Activated B cell treated with CpG ODN at 0.5 μM for 24 hours (primary cell): ENCODE data around the gene FTH1. TPM values are rescaled to one million over a fixed set of nuclear protein-coding genes. Genes with fewer than 3 reads are reported as not detected.

Experiments
- ATAC-seq: fragments of 200-7000 bp; cut with Tn5 transposase; one replicate; pipeline ENCODE4 v1.10.0; 2021; ENCODE audit warnings: low read depth, mild to moderate bottlenecking, moderate library complexity
- CTCF ChIA-PET: fragments of 350-600 bp; sonication (Branson Sonifier 250); formaldehyde crosslinking; loops from one replicate; lab custom pipeline; 2021; ENCODE audit warnings: antibody characterized with exemption; lab: Charles Lee
- POLR2A ChIA-PET: fragments of 350-600 bp; sonication (Branson Sonifier 250); formaldehyde crosslinking; loops from one replicate; lab custom pipeline; 2021; ENCODE audit warnings: antibody characterized with exemption; lab: Charles Lee
- DNase-seq: peaks from one replicate; pipeline ENCODE4 v3.0.0; 2022
- H3K27ac Mint-ChIP-seq: one replicate; pipeline ENCODE4 v1.8.0; 2020; ENCODE audit warnings: mixed read lengths
- H3K27me3 Mint-ChIP-seq: one replicate; pipeline ENCODE4 v1.8.0; 2021; ENCODE audit warnings: mixed read lengths
- H3K36me3 Mint-ChIP-seq: one replicate; pipeline ENCODE4 v1.8.0; 2021; ENCODE audit warnings: low read depth, mixed read lengths
- H3K4me1 Mint-ChIP-seq: one replicate; pipeline ENCODE4 v1.8.0; 2021; ENCODE audit warnings: mixed read lengths
- H3K4me3 Mint-ChIP-seq: one replicate; pipeline ENCODE4 v1.8.0; 2020; ENCODE audit warnings: mild to moderate bottlenecking, mixed read lengths
- H3K9me3 Mint-ChIP-seq: one replicate; pipeline ENCODE4 v1.8.0; 2020; ENCODE audit warnings: mixed read lengths
- CTCF ChIP-seq: fragments of 200-600 bp; IDR thresholded peaks from one replicate; pipeline ENCODE4 v1.8.0; 2022; ENCODE audit warnings: antibody characterized with exemption, mild to moderate bottlenecking
- intact Hi-C: fragments of 100-400 bp; cut with micrococcal nuclease; formaldehyde crosslinking; loops from one replicate; pipeline ENCODE4 v1.15.1; 2024
- total RNA-seq: library from RNA; stranded (reverse); gene quantifications from 2 replicates; pipeline ENCODE4 v1.2.3, GENCODE V29; 2022

FTH1 gene
- 865 and 906 TPM in 2 replicates for total RNA-seq

- peaks cover 46% of the 10 kb centered on the region for H3K36me3 Mint-ChIP-seq
- POLR2A ChIA-PET = interaction anchor here (0.6 to 4.8 kb wide), 47 partner anchors 9 to 1512 kb away, joined by 3 to 45 read pairs (median 5); partner anchors contain the start of genes C11orf98, CD5, CSKMT and FADS1
- CTCF ChIA-PET = interaction anchor here (0.9 to 2.8 kb wide), 6 partner anchors 9 to 114 kb away, joined by 3 to 16 read pairs (median 12); no protein-coding TSS in a partner anchor
Measured at GRCh38 chr11:61967116-61967923, at the start of gene FTH1. Gene FTH1 (minus strand): TSS chr11:61967634. CDS start chr11:61967425, 209 bp downstream.

DNA sequence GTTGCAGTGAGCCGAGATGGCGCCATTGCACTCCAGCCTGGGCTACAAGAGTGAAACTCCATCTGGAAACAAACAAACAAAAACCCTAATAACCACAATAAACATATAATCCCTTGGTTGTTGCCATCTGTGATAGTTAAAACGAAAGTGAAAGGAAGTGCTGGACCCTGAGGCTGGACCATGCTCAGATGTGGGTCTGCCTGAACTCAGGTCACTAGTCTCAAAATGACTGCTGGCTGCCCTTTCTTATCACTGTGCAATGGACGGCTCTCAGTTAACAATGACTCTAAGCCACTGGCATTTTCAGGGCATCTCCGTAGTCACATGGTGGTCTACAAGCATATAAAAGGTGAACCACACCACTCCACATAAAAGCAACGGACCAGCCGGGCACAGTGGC is 48.2 kb upstream of the FTH1 start:
- no peak overlapping the region for H3K27ac Mint-ChIP-seq
- ATAC-seq = no peak
- intact Hi-C loops = no loop called here
- ChIA-PET POLR2A (no interaction called here), CTCF (no interaction called here)
- H3K4me1 Mint-ChIP-seq = peaks cover 8% of the 10 kb centered on the region
- H3K4me3 Mint-ChIP-seq = no peak overlapping the region
- no peak for DNase-seq
- no peaks in the 10 kb centered on the region for H3K9me3 Mint-ChIP-seq
- H3K27me3 Mint-ChIP-seq = peaks cover 4% of the 10 kb centered on the region
- TF ChIP-seq CTCF = no peak
- no peaks in the 10 kb centered on the region for H3K36me3 Mint-ChIP-seq

More at GRCh38 chr11:61967116-61967923, at the start of gene FTH1:
- H3K27ac Mint-ChIP-seq = peak within 1 kb of the TSS; percentile 97
- H3K4me1 Mint-ChIP-seq = peaks cover 72% of the 10 kb centered on the region
- H3K4me3 Mint-ChIP-seq = peak within 1 kb of the TSS; percentile 93
- H3K27me3 Mint-ChIP-seq = no peaks in the 10 kb centered on the region
- TF ChIP-seq CTCF = no peak
- peak; percentile 63 for ATAC-seq
- peak; percentile 93 for DNase-seq
- H3K9me3 Mint-ChIP-seq = no peaks in the 10 kb centered on the region
- intact Hi-C loops = loop anchor here (1.0 to 5.0 kb wide), 7 partner anchors 13 to 610 kb away; partner anchors contain the start of genes FEN1 and TMEM258

DNA sequence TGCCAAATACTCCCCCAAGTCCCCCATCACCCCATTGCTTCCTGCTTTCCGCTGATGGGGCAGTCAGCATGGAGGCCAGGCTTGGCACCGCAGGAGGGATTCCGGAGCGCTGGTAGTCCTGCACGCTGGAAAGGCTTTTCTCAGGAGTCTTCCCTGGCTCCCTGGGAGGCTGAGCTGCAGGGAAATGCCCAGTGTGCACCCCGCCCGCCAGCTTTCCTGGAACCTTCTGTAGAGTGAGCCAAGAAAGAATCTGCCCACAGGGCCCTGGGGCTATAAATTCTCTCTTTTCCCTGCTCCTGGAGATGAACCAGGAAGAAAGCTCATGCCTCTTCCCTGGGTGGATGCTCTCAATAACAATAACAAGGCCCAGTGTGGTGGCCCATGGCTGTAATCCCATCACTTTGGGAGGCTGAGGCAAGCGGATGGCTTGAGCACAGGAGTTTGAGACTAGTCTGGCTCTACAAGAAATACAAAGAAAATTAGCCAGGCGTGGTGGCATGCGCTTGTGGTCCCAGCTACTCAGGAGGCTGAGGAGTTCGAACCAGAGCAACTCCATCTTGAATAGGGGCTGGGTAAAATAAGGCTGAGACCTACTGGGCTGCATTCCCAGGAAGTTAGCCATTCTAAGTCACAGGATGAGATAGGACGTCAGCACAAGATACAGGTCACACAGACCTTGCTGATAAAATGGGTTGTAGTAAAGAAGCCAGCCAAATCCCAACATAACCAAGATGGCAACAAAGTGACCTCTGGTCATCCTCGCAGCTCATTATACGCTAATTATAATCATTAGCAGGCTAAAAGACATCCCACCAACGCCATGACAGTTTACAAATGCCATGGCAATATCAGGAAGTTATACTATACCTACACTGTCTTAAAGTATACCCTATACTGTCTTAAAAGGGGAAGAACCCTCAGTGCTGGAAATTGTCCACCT is 46.4 kb upstream of the FTH1 start:
- no peak for TF ChIP-seq CTCF
- H3K4me1 Mint-ChIP-seq = peaks cover under 1% of the 10 kb centered on the region
- intact Hi-C loops = no loop called here
- POLR2A ChIA-PET = no interaction called here
- peaks cover 4% of the 10 kb centered on the region for H3K27me3 Mint-ChIP-seq
- no peak for DNase-seq
- no peaks in the 10 kb centered on the region for H3K36me3 Mint-ChIP-seq
- ATAC-seq = no peak
- H3K27ac Mint-ChIP-seq = no peak overlapping the region
- CTCF ChIA-PET = no interaction called here
- no peak overlapping the region for H3K4me3 Mint-ChIP-seq
- H3K9me3 Mint-ChIP-seq = no peaks in the 10 kb centered on the region

DNA sequence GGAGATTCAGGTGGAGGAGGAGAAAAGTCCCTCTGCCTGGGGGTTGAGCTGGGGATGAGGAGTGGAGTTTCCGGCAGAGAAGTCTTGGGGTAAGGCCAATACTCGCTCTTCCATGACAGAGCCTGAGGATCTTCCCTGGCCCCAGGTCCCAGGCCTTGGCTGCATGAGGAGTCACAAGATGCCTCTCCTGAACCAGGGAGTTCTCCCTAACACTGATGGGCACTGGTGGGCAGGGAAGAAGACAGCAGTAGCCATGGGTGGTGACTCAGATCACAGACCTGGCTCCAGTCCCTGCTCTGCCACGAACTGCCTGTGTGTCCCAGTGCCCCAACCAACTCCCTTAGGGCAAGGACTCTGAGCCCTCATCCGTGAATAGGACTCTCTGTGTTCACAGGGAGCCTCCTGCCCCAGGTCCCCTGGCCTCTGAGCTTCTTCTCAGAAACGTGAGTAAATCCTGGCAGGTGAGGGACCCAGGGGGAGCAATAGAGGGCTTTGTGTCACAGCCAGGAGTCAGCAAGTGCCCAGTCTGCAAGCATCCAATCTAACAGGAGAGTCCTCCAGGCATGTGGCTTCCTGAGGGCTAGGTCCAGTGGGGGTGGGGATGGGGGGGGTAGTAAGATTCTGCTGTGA is 45.5 kb upstream of the FTH1 start:
- ChIA-PET POLR2A (no interaction called here), CTCF (no interaction called here)
- Mint-ChIP-seq H3K4me1 (no peaks in the 10 kb centered on the region), H3K27me3 (peaks cover 4% of the 10 kb centered on the region), H3K27ac (no peak overlapping the region), H3K36me3 (no peaks in the 10 kb centered on the region), H3K9me3 (no peaks in the 10 kb centered on the region), H3K4me3 (no peak overlapping the region)
- DNase-seq (no peak), ATAC-seq (no peak)
- no peak for TF ChIP-seq CTCF
- intact Hi-C loops = no loop called here
